GM10847 (cell line): Measurements from ENCODE around the gene FILIP1L.

Experiments used
- POLR2A ChIP-seq: IDR thresholded peaks from 2 replicates; pipeline ENCODE4 v1.6.1; 2011; ENCODE audit not compliant: insufficient read length; ENCODE audit errors: extremely low read depth

Gene FILIP1L

DNA sequence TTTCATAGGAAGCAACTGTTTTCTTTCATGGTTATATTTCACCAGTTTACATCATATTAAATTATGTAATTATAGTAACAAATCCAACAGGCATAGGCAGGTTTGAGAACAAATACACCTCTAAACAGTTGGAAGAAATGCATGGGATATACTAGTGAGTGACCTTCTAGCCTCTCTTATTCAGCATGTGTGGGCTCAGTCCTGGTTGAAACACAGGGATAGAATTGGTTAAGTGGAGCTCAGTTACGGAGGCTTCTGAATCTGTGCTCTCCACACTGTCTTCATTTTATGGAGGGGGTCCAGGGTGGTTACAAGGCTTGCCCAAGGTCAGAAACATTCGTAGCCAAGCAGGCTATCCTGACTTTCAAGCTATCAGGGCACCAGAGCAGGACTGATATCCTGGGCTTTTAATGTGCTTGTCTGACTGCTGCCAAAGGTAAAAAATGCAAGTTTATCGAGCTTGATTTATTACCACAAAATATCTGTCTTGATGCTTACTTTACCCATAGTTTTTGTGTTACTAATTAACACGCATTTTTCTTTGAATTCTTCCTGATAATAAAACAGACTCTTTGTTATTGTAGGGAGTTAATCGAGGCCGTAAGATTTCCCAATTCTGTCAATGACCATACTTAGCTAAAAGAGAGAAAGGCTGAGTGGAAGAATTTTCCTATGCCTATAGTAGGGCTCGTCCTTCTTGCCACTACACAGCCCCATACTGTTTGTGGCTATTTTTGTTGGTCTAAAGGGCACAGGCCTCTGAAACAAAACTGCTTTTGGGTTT, 89.6 kb downstream of the FILIP1L start:
- no peak for TF ChIP-seq POLR2A

DNA sequence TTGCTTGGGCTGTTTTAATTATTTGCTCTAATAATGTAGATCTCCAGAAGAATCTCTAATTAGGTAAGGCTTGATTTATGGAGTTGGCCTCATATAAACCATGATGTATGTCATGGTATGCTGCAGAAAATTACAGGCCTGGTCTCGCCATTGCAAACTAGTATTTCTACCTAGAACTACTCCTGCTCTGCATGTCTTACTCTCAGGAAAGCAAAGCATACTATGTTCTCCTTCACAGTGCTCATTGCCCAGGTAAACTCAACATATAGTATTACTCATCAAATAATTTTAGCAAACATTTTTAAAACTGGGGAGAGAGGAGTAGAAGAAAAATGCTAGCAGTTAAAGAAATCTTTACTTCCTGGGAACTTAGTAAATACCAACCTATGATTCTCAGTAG, 90.7 kb downstream of the FILIP1L start:
- no peak for TF ChIP-seq POLR2A

DNA sequence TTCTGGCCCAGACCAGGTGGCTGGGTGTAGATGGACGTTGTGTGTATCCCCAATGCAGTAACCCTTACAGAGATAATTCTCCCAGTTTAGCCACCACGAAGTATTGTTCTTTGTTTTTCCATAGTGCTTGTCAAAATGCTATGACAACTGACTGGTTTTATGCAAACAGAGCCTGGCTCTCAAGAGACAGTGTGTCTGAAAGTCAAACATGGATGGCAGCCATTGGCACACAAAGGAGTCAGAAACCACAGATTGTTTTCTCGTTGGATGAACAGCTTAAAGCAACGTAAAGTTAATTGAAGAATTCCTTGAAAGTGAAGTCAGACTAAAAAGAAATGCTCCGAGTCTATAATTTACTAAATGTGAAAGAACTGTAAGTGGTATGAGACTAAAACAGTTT, 91.2 kb downstream of the FILIP1L start:
- no peak for TF ChIP-seq POLR2A

DNA sequence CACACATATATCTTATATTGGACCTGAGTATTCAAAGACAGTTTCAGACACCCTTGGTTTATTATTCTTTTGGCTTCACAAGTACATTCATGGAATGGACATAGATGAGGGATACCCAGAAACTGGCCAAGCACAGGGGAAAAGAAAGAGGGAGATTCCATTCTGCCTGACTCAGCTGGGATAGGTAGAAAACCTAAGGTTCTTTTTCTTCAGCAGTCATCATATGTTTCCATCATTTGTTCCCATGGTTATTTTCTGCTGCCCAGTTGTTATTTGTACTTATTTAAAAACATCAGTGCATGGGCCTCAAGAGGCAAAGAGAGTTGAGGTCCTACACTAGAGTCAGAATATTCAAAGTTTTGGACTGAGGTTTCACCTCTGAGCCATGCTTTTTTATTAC, 91.8 kb downstream of the FILIP1L start:
- no peak for TF ChIP-seq POLR2A

DNA sequence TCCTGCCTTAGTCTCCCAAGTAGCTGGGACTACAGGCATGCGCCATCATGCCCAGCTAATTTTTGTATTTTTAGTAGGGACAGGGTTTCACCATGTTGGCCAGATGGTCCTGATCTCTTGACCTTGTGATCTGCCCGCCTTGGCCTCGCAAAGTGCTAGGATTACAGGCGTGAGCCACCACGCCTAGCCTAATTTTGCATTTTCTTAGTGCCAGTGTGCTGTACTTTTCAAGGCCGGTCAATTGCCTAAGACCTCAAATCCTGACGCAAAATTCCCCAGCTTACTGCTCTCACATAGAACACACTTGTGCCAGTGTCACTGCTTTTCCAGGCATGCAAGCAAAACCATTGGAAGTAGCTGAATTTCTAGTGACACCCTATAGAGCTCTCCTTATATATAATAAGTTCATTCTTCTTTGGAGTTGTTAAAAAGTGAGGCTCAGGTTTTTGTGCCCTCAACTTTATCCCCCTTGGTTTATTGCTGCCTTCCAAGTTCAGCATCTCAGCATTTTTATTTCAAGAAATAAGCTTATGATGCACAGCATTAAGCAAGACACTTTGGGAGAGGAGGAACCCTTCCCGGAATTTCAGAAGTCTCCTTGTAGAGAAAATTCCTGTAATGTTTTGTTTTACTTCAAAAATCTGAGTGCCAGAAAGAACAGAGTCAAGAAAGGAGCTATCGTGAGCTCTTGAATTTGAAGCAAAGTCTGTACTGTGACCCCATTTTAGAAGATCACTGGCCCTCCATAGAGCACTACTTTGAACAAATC, 93.2 kb downstream of the FILIP1L start:
- TF ChIP-seq POLR2A: no peak

DNA sequence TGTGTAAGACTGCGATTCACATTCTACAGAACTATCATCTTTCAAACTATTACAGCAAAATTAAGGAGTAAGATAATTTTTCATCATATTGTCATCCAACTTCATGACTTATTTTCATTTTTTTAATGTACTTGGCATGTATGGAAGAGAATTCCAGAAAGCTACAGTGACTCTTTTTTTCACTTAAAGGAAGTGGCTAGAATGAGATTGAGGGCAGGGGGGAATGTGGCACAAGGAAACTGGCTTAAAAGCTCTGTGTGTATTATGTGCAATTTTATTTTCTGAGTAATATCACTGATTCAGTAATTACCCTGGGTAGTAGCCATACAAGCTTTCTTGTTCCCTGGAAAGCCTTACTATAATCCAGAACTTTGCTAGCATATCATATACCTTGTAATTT, 94.6 kb downstream of the FILIP1L start:
- TF ChIP-seq POLR2A: no peak

DNA sequence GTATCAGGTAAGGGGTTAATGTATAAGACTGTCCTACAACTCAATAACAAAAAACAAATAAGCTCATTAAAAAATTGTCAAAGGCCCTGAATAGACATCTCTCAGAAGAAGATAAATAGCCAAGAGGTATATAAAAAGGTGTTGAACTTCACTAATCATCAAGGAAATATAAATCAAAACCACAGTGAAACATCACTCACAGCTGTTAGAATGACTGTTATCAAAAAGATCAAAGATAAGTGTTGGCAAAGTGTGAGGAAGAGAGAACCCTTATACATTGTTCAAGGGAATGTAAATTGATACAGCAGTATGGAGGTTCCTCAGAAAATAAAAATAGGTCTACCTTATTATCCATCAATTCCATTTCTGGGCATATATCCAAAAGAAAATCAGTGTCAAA, 95.5 kb downstream of the FILIP1L start:
- no peak for TF ChIP-seq POLR2A

DNA sequence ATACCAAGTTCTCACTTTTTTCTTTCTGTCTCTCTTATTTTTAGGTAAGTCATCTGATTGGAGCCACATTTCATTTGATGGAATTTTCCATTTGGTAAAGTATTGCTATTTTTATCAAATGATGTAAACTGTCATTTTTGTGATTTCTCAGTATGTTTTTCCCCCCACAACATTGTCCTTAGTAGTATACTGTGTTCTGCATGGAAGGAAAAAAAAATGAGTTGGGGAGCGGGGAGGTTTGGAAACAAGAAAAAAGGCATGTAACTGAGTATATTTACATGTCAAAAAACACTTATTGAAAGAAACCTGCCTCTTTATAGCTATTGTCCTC, 104.2 kb downstream of the FILIP1L start:
- no peak for TF ChIP-seq POLR2A

DNA sequence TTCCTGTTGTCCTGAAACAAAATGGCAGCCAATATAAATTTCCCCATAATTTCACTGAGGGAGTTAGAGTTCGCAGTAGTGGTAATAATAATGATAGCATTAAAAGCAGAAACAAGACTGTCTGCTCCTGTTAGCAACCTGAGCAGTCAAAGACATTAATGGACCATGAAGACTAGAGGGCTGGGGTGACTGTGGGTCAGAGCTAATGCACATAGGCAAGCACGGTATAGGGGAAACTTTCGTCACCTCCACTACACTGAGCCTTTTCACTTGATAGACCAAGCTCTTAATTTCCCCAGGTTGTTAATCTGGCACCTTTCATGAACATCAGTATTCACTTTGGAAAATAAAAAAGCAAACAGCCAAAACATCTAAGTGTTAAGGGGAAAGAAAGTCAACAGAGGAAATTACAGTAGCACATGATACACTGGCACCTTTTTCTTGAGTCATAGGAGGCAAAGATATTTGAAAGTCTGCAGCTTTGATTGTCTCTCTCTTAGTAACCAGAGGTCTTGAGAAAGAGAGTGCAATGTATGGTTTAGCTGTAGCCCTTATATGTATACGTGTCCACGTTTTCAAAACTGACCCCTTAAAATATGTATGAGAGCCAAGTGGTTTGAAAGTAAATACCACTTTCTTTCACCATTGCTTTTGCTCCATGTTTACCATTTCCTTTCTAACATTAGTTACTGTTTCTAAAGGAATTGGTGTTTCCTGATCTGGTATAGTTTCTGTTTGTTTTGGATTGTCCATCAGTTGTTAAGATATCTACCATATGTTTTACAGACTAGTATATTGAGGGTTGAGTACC, 104.8 kb downstream of the FILIP1L start:
- no peak for TF ChIP-seq POLR2A

DNA sequence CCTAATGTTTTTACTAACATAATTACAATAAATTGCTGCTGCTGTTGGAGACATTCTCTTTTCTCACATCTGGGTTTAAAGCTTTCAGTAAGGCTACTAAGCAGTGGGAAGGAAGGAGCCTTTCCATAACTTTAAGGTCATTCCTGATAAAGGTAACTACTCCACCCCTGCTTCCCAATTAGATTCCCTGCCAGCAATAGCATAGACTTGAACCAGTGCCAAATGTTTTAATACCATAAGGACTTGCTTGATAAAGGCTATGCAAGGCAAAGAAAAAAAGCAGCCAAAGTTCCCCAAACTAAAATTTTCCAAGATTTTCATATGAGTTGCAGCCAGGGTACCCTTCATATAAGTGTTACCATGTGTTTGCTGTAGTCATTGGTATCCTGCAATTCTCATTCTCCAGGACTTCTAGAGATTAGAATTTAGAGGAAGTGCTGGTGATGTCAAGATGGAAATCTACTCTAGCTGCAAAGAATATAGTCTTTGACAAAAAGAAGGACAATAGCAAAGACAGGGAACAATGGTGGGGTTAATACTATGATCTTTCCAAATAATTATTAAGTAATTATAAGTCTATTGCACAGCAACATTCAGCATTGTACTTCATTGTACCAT, 106.1 kb downstream of the FILIP1L start:
- no peak for TF ChIP-seq POLR2A

DNA sequence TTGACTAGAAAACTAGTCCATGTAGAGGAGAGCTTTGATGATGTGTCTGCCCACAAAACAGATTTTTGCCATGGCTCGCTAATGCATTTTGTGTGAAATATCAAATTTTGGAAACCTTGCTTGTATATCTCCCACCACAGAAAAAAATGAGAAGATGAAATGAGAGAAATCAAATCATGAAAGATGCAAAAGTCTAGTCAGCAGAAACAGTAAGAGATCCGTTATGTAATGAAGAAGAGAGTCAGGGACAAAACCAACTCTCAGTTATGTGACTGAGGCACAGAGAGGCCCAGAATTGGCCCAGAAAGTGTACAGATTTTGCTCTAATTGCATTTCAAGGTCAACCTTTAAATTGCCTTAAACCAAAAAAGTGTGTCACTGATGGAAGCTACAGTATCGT, 107.0 kb downstream of the FILIP1L start:
- TF ChIP-seq POLR2A: no peak

DNA sequence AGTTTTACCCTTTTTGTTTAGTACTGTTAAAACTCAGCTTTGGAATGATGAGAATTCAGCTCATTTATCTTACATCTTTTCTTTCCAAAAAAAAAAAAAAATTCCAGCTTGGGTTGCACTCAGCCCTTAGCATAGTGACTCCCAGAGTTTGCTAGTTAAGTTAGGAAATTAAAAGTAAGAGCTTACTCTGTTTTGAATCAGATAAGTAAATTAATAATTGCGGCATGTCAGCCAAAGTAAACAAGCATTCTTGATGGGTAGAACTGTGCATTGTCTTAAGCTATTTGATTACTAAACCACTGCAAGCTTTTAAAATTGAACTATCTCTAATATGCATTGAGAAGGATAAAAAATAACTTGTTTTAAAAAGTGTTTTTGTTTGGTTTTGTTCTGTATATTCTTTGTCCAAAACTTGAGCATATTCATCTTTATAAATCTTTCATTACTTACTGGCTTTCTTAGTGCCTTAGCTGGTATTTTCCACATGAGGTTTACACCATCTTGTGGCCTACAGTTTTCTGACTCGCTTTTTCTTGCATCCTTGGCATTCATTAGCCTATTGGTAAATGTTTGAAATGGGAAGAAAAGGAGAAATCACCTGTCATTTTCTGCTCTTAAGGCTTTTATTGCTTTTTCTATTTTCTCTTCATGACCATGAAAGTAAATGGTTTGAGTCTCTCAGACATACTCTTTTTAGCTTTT, 107.6 kb downstream of the FILIP1L start:
- TF ChIP-seq POLR2A: no peak

DNA sequence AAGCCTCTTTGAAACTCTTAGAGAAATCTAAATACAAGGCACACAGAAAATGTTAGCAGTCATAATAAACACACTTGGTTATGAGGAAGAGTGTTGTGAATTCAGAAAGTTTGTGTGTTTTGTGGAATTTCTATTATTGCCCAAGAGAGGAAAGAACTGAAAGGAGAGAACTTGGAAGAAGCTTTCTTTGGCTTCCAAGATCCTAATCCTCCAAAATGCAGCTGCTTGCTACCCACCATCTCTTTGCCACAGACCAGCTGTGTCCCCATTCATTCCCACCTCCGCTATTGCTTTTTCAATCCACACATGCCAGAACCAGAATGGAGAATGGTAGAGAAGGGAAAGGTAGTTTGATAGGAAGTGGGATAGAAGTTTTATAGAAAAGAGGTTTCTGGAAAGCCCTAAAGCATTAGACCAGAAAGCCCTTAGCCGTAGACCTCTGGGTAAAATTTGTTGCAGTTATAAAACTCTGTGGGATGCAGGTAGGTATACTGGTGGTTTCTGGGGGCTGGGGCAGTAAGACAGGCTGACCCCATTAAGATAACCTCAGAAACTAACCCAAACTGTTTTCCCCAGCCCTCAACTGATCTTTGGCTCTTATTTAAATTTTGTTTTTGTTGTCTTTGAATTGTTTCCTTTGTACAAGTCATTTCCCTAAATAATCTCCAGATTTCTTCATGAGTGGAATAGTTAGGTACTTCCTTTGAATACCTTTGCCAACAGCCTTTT, 108.5 kb downstream of the FILIP1L start:
- no peak for TF ChIP-seq POLR2A

DNA sequence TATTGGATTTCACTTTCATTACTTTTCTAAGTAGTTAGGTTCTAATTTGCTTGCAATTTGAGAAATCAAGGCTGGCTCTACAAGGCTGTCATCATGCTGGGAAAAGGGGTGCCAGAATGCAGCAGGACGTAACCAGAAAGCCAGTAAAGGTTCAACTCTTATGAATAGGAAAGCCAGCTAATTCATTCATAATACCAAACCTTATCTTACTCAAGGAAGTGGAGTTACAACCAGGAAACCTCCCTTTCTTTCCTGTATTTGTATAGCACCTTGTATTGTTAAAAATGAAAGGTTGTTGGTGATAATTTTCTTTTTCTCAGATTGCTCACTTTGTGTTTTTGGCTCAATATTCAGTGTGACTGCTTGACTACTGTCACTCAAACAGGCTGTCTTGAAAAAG, 109.4 kb downstream of the FILIP1L start:
- TF ChIP-seq POLR2A: no peak
